HG03159 (cell line): ENCODE data around the gene TTLL1.
"Not testable (repeated sequence)": the region's sequence is repeated elsewhere in the genome, so short reads cannot be mapped to it uniquely, and the experiment has no call there.

ENCODE experiments used
- ATAC-seq: cut with Tn5 transposase; IDR thresholded peaks from one replicate; pipeline ENCODE4 v1.9.1; 2021; ENCODE audit warnings: mild to moderate bottlenecking, moderate library complexity; ENCODE audit not compliant: unreplicated experiment

TTLL1 gene

GRCh38 chr22:43078522-43078921 is 10.7 kb downstream of the TTLL1 start:
- ATAC-seq: no peak

DNA sequence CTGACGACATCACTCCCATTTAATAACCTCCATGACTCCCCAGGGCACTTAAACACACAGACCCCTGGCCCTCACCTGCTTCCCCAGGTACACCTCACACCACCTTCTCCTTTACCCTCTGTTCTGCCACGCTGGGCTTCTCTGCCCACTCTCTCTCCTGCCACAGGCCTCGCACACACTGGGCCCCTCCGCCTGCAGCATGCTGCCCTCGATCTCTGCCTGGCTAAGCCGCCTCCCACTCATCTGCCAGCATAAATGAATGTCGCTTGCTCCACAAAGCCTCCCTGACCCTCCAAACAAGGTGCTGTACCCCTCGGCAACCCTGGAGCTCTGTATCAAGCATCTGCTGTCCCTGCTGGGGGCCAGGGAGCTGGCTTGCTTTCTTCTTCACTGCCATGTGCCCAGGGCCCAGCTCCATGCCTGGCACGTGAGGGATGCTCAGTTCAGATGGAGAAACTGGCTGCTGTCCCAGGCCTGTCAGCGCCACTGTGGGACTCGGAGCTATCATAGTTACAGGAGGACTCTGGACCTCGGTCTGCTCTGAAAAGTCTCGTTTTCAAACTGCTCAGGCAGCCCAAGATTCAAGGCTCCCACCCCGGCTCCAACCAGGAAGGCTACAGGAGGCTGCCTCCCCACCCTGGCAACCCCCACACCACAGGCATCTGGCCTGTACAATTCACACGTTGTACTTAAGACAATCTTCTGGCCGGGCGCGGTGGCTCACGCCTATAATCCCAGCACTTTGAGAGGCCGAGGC is 11.9 kb downstream of the TTLL1 start:
- ATAC-seq: no peak

DNA sequence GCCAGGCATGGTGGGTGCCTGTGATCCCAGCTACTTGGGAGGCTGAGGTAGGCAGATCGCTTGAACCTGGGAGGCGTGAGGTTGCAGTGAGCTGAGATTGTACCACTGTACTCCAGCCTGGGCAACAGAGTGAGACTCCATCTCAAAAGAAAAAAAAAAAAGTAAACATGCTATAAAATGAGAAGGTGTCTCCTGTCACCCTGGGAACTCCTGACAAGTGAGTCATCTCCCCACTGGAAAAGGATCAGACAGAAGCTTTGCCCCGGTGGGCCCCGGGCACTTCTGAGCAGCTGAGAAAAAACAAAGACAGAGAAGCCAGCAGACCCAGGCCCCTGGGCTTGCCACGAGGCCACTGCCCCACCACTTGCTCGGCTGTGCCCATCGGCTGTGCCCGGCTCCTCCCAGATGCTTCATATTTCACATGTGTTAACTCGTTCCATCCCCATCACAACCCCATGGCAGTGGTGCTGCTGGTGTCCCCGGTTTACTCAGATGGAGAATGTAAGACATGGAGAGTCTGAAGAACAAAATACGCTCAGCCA is 22.3 kb downstream of the TTLL1 start:
- no peak for ATAC-seq

DNA sequence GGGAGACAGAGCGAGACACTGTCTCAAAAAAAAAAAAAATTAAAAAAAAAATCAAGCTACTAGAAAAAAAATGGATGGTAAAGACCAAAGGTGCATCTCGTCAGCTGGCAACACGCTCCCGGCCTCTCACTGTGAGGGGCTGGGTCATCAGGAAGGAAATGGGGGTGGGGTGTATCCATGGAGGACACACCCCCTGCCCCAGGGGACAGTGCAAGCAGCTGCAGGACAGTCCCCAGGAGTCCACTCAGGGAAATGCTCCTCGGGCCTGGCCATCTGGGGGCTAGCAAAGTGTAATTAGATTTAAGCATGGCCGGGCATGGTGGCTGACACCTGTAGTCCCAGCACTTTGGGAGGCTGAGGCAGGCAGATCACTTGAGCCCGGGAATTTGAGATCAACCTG is 23.1 kb downstream of the TTLL1 start:
- no peak for ATAC-seq

DNA sequence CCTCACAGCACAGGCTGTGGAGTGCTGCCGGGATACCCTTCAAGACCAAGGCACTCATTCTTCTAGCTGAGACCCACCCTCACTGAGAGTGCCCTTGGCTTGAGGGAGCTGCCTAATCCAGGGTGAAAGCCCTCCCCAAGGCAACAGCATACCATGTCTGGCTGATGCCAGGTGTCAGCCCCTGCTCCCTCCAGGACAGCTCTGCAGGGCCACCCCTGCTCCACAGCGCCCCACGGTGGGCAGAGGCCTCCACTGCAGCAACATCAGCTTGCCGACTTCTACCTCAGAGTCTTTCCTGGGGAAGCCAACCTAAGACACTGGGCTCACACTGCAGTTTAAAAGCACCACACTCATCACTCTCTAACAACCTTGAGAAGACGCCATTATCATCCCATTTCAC is 29.0 kb downstream of the TTLL1 start:
- no peak for ATAC-seq

DNA sequence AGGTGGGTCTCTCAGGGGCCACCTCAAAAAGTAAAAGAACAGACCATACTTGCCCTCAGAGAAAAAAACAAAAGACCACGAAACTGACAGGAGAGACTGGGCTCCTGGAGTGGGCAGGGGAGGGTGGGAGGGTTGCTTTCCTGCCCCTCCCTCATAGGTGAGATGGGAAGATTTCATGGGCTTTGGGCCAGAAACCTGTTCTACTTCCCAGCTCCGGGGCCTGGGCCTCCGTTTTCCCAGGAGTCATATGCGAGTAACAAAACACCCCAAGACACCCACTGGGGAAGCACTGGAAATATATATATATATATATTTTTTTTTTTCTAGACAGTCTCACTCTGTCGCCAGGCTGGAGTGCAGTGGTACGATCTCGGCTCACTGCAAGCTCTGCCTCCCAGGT is 31.6 kb downstream of the TTLL1 start:
- ATAC-seq: no peak

DNA sequence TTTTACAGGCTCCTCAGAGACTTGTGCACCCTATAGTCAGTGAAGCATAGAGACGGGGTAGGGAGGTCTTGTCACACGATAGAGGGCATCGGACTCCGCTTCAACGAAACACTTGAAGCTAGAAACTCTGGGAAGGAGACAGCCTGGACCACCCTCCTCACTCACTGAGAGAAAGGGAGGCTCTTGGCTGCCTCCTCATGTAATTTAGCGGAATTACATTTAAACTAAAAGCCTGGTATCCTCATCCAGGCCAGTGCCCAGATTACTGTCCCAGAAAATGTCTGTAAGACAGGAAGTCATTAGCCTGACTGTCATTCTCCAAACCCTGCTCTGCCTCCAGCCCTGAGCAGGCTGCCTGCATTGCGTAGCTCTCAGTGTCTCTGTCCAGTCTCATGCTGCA is 36.0 kb downstream of the TTLL1 start:
- no peak for ATAC-seq

- ATAC-seq: no peak
These were observed 38.2 kb downstream of the TTLL1 start for GRCh38 chr22:43050995-43051394.

GRCh38 chr22:43047605-43048004 is 41.6 kb downstream of the TTLL1 start:
- no peak for ATAC-seq

- no peak for ATAC-seq
These were observed 44.9 kb downstream of the TTLL1 start for GRCh38 chr22:43044290-43044712.

GRCh38 chr22:43042101-43042780 is 47.0 kb downstream of the TTLL1 start:
- no peak for ATAC-seq

- ATAC-seq: no peak
These were observed 49.4 kb downstream of the TTLL1 start for GRCh38 chr22:43039800-43040199.

GRCh38 chr22:43038325-43038724 is 50.9 kb downstream of the TTLL1 start:
- no peak for ATAC-seq

- ATAC-seq: no peak
These were observed 52.8 kb downstream of the TTLL1 start for GRCh38 chr22:43036282-43036829.

- no peak for ATAC-seq
These were observed 53.9 kb downstream of the TTLL1 start for GRCh38 chr22:43035250-43035649.

GRCh38 chr22:43031617-43032016 is 57.6 kb downstream of the TTLL1 start:
- ATAC-seq: no peak

DNA sequence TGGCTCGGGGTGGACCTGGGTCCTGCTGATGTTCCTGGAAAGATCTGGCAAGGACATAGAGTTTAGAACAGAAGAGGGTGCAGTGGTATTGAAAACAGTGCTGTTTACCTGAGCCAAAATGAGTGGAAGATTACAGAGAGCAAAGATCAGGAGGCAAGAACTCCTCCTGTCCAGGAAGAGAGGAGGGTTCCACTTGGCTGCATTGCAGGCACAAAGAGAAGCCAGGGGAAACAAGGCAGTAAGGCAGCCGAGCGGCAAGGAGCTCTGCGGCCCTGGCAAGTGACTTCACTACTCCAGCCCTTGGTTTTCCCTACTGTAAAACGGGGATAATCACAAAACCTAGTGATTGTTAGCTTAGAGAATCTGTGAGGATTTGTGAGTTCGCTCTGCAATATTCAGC is 70.6 kb downstream of the TTLL1 start:
- no peak for ATAC-seq

- ATAC-seq: no peak
These were observed 71.4 kb downstream of the TTLL1 start for GRCh38 chr22:43017525-43018460.

- ATAC-seq: not testable (repeated sequence)
These were observed 73.0 kb downstream of the TTLL1 start for GRCh38 chr22:43016150-43016549.

DNA sequence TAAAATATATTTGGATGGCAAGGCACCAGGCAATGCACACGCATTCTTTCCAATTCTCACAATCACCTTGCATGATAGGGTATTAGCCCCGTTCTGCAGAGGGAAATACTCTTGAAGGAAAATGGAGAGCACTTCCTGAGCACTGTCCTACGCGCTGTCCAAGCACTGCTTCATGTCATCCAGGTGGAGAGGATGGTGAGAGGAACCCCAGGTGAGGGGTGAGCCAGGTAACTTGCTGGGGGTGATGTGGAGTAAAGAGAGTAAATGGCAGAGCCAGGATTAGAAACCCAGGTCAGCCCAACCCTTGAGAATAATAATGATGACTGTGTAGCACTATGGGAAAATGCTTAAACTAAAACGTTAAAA is 73.5 kb downstream of the TTLL1 start:
- no peak for ATAC-seq
